Measurements from ENCODE around the gene ADAP1. TPM values are rescaled to one million over a fixed set of nuclear protein-coding genes. Genes with fewer than 3 reads are reported as not detected.

The ADAP1 gene
- total RNA-seq, 2 experiments from 2014 or later = 2.4 to 7.0 TPM

DNA sequence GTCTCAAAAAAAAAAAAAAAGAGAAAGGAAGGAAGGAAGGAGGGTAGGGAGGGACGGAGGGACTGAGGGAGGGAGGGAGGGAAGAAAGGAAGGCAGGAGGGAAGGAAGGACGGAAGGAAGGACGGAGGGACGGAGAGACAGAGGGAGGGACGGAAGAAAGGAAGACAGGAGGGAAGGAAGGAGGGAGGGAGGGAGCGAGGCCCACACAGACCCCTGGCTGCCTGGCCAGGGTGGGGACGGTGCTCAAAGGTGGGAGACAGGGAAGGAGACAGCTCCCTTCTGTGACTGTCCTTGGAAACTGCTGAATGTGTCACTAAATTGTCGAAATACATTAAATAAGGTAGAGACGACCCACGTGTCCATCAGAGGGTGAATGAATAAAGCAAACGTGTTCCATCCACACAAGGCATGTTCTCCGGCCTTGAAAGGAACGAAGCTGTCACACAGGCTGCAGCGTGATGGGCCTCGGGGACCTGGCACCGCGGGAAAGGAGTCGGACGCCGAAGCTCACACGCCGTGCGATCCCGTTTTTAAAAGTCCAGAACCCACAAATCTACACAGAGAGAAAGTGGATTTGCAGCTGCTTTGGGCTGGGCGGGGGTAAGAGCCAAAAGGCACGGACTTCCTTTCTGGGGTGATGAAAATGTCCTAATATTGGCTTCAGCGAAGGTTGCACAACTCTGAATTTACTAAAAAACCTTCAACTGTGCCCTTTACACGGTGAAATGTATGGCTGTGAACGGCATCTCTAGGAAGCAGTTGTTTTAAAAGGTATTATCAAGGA is 23.3 kb downstream of the ADAP1 start:
- intact Hi-C loops (cut with micrococcal nuclease; ENCODE audit: unreplicated experiment) = no loop called here
- DNase-seq (ENCODE audit: low spot score) = no peak
- Histone ChIP-seq H3K4me2 (ENCODE audit: low read length) (no peak overlapping the region), H3K36me3 (ENCODE audit: insufficient read depth, low read length) (no peaks in the 10 kb centered on the region), H4K20me1 (ENCODE audit: insufficient read depth, low read length) (no peaks in the 10 kb centered on the region), H3K9me2 (ENCODE audit: insufficient read depth, low read length) (no peaks in the 10 kb centered on the region), H3K79me2 (ENCODE audit: insufficient read depth, low read depth, low read length) (no peaks in the 10 kb centered on the region), H3K4me1 (ENCODE audit: insufficient read depth, low read length, poor library complexity, severe bottlenecking) (no peaks in the 10 kb centered on the region), H2AFZ (ENCODE audit: low read length) (no peak overlapping the region), H3K27ac (ENCODE audit: low read depth, low read length, poor library complexity, severe bottlenecking) (no peak overlapping the region), H3K9me3 (ENCODE audit: low read length) (no peaks in the 10 kb centered on the region), H3K4me3 (ENCODE audit: low read depth, low read length, poor library complexity, severe bottlenecking) (no peak overlapping the region)
- BruUV-seq (replicated peaks) = no TSS peak
- CTCF ChIA-PET (ENCODE audit: unreplicated experiment) = no interaction called here
- TF ChIP-seq, protein P1, sequence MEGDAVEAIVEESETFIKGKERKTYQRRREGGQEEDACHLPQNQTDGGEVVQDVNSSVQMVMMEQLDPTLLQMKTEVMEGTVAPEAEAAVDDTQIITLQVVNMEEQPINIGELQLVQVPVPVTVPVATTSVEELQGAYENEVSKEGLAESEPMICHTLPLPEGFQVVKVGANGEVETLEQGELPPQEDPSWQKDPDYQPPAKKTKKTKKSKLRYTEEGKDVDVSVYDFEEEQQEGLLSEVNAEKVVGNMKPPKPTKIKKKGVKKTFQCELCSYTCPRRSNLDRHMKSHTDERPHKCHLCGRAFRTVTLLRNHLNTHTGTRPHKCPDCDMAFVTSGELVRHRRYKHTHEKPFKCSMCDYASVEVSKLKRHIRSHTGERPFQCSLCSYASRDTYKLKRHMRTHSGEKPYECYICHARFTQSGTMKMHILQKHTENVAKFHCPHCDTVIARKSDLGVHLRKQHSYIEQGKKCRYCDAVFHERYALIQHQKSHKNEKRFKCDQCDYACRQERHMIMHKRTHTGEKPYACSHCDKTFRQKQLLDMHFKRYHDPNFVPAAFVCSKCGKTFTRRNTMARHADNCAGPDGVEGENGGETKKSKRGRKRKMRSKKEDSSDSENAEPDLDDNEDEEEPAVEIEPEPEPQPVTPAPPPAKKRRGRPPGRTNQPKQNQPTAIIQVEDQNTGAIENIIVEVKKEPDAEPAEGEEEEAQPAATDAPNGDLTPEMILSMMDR (conservative IDR thresholded peaks at IDR 0.05; ENCODE audit: low read length) = no peak
- TF ChIP-seq EZH2phosphoT487 (IDR thresholded peaks at IDR 0.05; ENCODE audit: borderline replicate concordance, low read depth, low read length) = no peak
- POLR2A ChIA-PET = interaction anchor here (0.7 kb wide), 1 partner anchor 26 kb away, joined by 3 read pairs; no protein-coding TSS in a partner anchor

DNA sequence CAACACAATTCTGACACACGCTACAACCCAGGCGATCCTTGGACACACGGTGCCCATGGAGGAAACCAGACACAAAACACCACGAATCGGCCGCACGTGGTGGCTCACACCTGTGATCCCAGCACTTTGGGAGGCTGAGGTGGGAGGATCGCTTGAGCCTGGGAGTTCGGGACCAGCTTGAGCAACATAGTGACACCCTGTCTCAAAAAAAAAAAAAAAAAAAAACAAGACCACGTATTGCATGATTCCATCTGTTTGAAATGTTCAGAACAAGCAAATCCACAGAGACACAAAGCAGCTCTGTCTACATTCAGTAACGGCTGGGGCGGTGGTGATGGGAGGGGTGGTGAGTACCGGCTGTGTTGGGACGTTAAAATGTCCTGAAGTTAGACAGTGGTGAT is 25.2 kb downstream of the ADAP1 start:
- DNase-seq (ENCODE audit: low spot score) = no peak
- H3K79me2 ChIP-seq (ENCODE audit: insufficient read depth, low read depth, low read length) = no peaks in the 10 kb centered on the region
- CTCF ChIA-PET (ENCODE audit: unreplicated experiment) = no interaction called here
- no peak overlapping the region for H3K4me3 ChIP-seq (ENCODE audit: low read depth, low read length, poor library complexity, severe bottlenecking)
- no peaks in the 10 kb centered on the region for H3K9me3 ChIP-seq (ENCODE audit: low read length)
- H3K36me3 ChIP-seq (ENCODE audit: insufficient read depth, low read length) = no peaks in the 10 kb centered on the region
- H3K4me1 ChIP-seq (ENCODE audit: insufficient read depth, low read length, poor library complexity, severe bottlenecking) = peaks cover 7% of the 10 kb centered on the region
- BruUV-seq (replicated peaks) = no TSS peak
- H3K9me2 ChIP-seq (ENCODE audit: insufficient read depth, low read length) = no peaks in the 10 kb centered on the region
- POLR2A ChIA-PET = interaction anchor here (0.6 to 1.1 kb wide), 3 partner anchors 43 to 207 kb away, joined by 3 to 6 read pairs (median 4); no protein-coding TSS in a partner anchor
- H4K20me1 ChIP-seq (ENCODE audit: insufficient read depth, low read length) = no peaks in the 10 kb centered on the region
- H3K4me2 ChIP-seq (ENCODE audit: low read length) = no peak overlapping the region
- no peak overlapping the region for H2AFZ ChIP-seq (ENCODE audit: low read length)
- H3K27ac ChIP-seq (ENCODE audit: low read depth, low read length, poor library complexity, severe bottlenecking) = no peak overlapping the region
- intact Hi-C loops (cut with micrococcal nuclease; ENCODE audit: unreplicated experiment) = no loop called here
- TF ChIP-seq, protein P1 (conservative IDR thresholded peaks at IDR 0.05; ENCODE audit: low read length) = no peak

DNA sequence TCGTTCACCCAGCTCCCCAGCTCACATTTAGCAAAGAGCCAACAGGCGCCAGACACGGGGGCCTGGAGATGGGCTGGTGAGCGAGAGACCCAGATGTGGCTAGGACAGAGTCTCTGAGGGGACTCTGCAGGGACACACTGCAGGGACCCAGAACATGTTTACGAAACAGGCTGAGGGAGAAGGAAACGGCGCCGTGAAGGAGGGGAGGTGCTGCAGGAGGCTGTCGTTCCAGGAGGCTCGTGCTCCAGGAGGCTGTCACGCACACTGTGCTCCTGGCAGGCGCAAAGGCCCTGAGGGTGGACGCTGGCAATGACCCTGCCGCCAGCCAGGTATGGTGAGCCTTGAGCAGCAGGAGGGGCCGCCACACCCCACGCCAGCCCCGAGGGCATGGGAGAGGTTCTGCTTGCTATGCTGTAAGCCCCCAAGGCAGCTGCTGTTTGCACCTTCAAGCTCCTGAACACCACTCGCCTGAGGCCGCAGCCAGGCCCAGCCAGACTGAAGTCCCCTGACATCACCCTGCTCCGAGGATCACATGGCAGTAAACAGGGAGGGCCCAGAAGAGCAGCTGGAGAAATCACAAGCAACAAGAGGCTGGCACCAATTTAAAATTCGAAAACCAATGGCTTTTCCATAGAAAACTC is 27.3 kb downstream of the ADAP1 start:
- TF ChIP-seq EZH2phosphoT487 (IDR thresholded peaks at IDR 0.05; ENCODE audit: borderline replicate concordance, low read depth, low read length) = no peak
- TF ChIP-seq, protein P1 (conservative IDR thresholded peaks at IDR 0.05; ENCODE audit: low read length) = no peak
- H3K9me3 ChIP-seq (ENCODE audit: low read length) = no peaks in the 10 kb centered on the region
- intact Hi-C loops (cut with micrococcal nuclease; ENCODE audit: unreplicated experiment) = no loop called here
- CTCF ChIA-PET (ENCODE audit: unreplicated experiment) = no interaction called here
- no peak overlapping the region for H3K27ac ChIP-seq (ENCODE audit: low read depth, low read length, poor library complexity, severe bottlenecking)
- no TSS peak for BruUV-seq (replicated peaks)
- H3K9me2 ChIP-seq (ENCODE audit: insufficient read depth, low read length) = no peaks in the 10 kb centered on the region
- POLR2A ChIA-PET = no interaction called here
- H2AFZ ChIP-seq (ENCODE audit: low read length) = no peak overlapping the region
- no peaks in the 10 kb centered on the region for H3K36me3 ChIP-seq (ENCODE audit: insufficient read depth, low read length)
- no peaks in the 10 kb centered on the region for H3K79me2 ChIP-seq (ENCODE audit: insufficient read depth, low read depth, low read length)
- DNase-seq (ENCODE audit: low spot score) = no peak
- no peak overlapping the region for H3K4me2 ChIP-seq (ENCODE audit: low read length)
- no peak overlapping the region for H3K4me3 ChIP-seq (ENCODE audit: low read depth, low read length, poor library complexity, severe bottlenecking)
- no peaks in the 10 kb centered on the region for H4K20me1 ChIP-seq (ENCODE audit: insufficient read depth, low read length)
- peaks cover 27% of the 10 kb centered on the region for H3K4me1 ChIP-seq (ENCODE audit: insufficient read depth, low read length, poor library complexity, severe bottlenecking)

Data from OCI-LY7 (cell line).